Testis (tissue), 3 donors: Measurements from ENCODE around the gene BUB1B. TPM values are rescaled to one million over a fixed set of nuclear protein-coding genes. Genes with fewer than 3 reads are reported as not detected.
A peak's percentile ranks its signal among the peaks of the same experiment; 100 is the strongest.

ENCODE experiments used
- DNase-seq: peaks from one replicate; pipeline ENCODE4 v3.0.0-alpha.2; 2019
- H3K27ac ChIP-seq, 2 donors: fragments of 200-600 bp; sonication (generic); one replicate each; pipeline ENCODE4 v1.5.1; 2019
- H3K27me3 ChIP-seq: fragments of 200-600 bp; sonication (generic); one replicate; pipeline ENCODE4 v1.5.1; 2019
- H3K36me3 ChIP-seq: fragments of 200-600 bp; sonication (generic); one replicate; pipeline ENCODE4 v1.5.1; 2017; ENCODE audit warnings: low read depth; ENCODE audit errors: missing control alignments
- H3K4me1 ChIP-seq: fragments of 200-600 bp; sonication (generic); one replicate; pipeline ENCODE4 v1.5.1; 2019
- H3K4me3 ChIP-seq, 2 donors: fragments of 200-600 bp; sonication (generic); one replicate each; pipeline ENCODE4 v1.5.1; 2017 to 2019
- H3K9me3 ChIP-seq: fragments of 200-600 bp; sonication (generic); one replicate; pipeline ENCODE4 v1.5.1; 2017
- CTCF ChIP-seq, 3 experiments: fragments of 450-650 bp in 2 of 3; fragments of 200-600 bp in 1 of 3; sonication (generic) in 1 of 3; IDR thresholded peaks; one replicate each; pipeline ENCODE4 v1.5.1; 2016 to 2019; ENCODE audit warnings: antibody characterized with exemption in 3 of 3, mild to moderate bottlenecking in 2 of 3, moderate library complexity in 1 of 3
- POLR2A ChIP-seq: fragments of 450-650 bp; IDR thresholded peaks from one replicate; pipeline ENCODE4 v1.6.1; 2017; ENCODE audit warnings: antibody characterized with exemption, mild to moderate bottlenecking, moderate library complexity
- WGBS, 2 donors: methylation state at CpG; one replicate each; pipeline ENCODE4 v1.1.5; 2018; 5-methylcytosine and 5-hydroxymethylcytosine counted together
- intact Hi-C: fragments of 100-400 bp; cut with DNase I; formaldehyde crosslinking; loops from one replicate; pipeline ENCODE4 v1.15.1; 2023; ENCODE audit warnings: low total_unique reads
- polyA plus RNA-seq: library from polyadenylated mRNA; stranded (reverse); fragments of 350-450 nt; fragmentation: Illumina TruSeq; extraction: RNeasy Lipid Tissue Mini Kit (QIAGEN cat#74804); gene quantifications from one replicate; pipeline ENCODE4 v1.2.3, GENCODE V29; 2014; ENCODE audit warnings: low read depth, low replicate concordance; ENCODE audit not compliant: insufficient read depth
- total RNA-seq, 2 donors: library from RNA; depleted of rRNA; stranded (reverse); fragments of >200 nt; gene quantifications; one replicate each; pipeline ENCODE4 v1.2.3, GENCODE V29; 2016

BUB1B gene
- total and polyA plus RNA-seq, 3 donors from 2014 or later: 38.6 to 66.2 (median 53.9) TPM

DNA sequence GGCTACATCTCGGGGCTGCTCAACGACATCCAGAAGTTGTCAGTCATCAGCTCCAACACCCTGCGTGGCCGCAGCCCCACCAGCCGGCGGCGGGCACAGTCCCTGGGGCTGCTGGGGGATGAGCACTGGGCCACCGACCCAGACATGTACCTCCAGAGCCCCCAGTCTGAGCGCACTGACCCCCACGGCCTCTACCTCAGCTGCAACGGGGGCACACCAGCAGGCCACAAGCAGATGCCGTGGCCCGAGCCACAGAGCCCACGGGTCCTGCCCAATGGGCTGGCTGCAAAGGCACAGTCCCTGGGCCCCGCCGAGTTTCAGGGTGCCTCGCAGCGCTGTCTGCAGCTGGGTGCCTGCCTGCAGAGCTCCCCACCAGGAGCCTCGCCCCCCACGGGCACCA is 105.0 kb downstream of the BUB1B start:
- WGBS, 2 donors: 95% methylated on average over 11 of the region's 20 CpGs; no CpG with 5 or more reads in 1 of the 2 donors
- no peaks in the 10 kb centered on the region for H3K36me3 ChIP-seq
- intact Hi-C loops: no loop called here
- no peak overlapping the region for H3K4me3 ChIP-seq
- H3K4me1 ChIP-seq: peaks cover 38% of the 10 kb centered on the region
- H3K27ac ChIP-seq: no peak overlapping the region
- DNase-seq: no peak
- no peaks in the 10 kb centered on the region for H3K9me3 ChIP-seq
- TF ChIP-seq CTCF (IDR thresholded peaks at IDR 0.05) (no peak), POLR2A (no peak)
- H3K27me3 ChIP-seq: no peaks in the 10 kb centered on the region

GRCh38 chr15:40266828-40267304 is 106.0 kb downstream of the BUB1B start:
- 50 to 62% methylated on average over 6 to 7 of the region's 7 CpGs for WGBS, 2 donors
- TF ChIP-seq POLR2A (no peak), CTCF (IDR thresholded peaks at IDR 0.05) (no peak)
- intact Hi-C loops: no loop called here
- no peak for DNase-seq
- Histone ChIP-seq H3K27me3 (no peaks in the 10 kb centered on the region), H3K4me1 (peaks cover 46% of the 10 kb centered on the region), H3K9me3 (no peaks in the 10 kb centered on the region), H3K36me3 (no peaks in the 10 kb centered on the region), H3K27ac (peak overlapping the region in 1 of 2 donors; percentile 1), H3K4me3 (no peak overlapping the region)

DNA sequence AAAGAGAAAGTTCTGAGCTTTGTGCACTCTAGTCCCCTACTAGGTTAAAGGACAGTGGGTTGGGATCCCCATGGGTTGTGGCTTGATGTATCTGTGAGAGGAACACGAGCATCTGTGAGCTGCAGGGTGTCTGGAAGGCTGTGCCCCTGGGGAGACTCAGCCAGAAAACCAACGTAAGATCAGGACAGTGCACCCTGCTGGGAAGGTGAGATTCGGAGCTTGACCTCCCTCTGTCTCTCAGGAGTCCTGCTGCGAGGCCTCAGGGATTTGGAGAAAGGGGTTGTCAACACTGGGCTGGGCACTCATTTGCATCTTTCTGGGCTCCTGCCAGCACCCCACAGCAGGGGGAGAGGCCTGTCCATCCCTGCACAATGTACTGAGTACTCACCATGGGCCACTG is 106.8 kb downstream of the BUB1B start:
- Histone ChIP-seq H3K4me1 (peaks cover 52% of the 10 kb centered on the region), H3K4me3 (no peak overlapping the region), H3K27ac (no peak overlapping the region), H3K36me3 (no peaks in the 10 kb centered on the region), H3K9me3 (no peaks in the 10 kb centered on the region), H3K27me3 (no peaks in the 10 kb centered on the region)
- TF ChIP-seq CTCF (IDR thresholded peaks at IDR 0.05) (no peak), POLR2A (no peak)
- DNase-seq: no peak
- 77 to 80% methylated on average over 4 of the region's 4 CpGs for WGBS, 2 donors
- intact Hi-C loops: no loop called here

GRCh38 chr15:40269604-40270003 is 108.7 kb downstream of the BUB1B start:
- intact Hi-C loops: loop anchor here (5.0 kb wide), 2 partner anchors 52 to 227 kb away; no protein-coding TSS in a partner anchor
- 48 to 68% methylated on average over 4 of the region's 4 CpGs for WGBS, 2 donors
- no peak for DNase-seq
- H3K4me1 ChIP-seq: peaks cover 37% of the 10 kb centered on the region
- H3K27me3 ChIP-seq: no peaks in the 10 kb centered on the region
- no peak overlapping the region for H3K4me3 ChIP-seq
- H3K27ac ChIP-seq: no peak overlapping the region
- no peaks in the 10 kb centered on the region for H3K36me3 ChIP-seq
- TF ChIP-seq POLR2A (no peak), CTCF (IDR thresholded peaks at IDR 0.05) (no peak)
- H3K9me3 ChIP-seq: no peaks in the 10 kb centered on the region
